BE2C (cell line): ENCODE measurements around the gene KIZ.
"Not testable (repeated sequence)": the region's sequence is repeated elsewhere in the genome, so short reads cannot be mapped to it uniquely, and the experiment has no call there.

Experiments used
- DNase-seq: peaks from one replicate; pipeline ENCODE4 v3.0.0-alpha.2; 2020
- H3K27me3 ChIP-seq: fragments of 250-450 bp; sonication (Bioruptor Pico); 2 replicates; pipeline ENCODE4 v1.5.1; 2020; ENCODE audit warnings: mild to moderate bottlenecking
- H3K36me3 ChIP-seq: fragments of 250-450 bp; sonication (Bioruptor Pico); 2 replicates; pipeline ENCODE4 v1.5.1; 2020; ENCODE audit warnings: mild to moderate bottlenecking
- H3K4me1 ChIP-seq: fragments of 250-450 bp; sonication (Bioruptor Pico); 2 replicates; pipeline ENCODE4 v1.5.1; 2020
- H3K4me3 ChIP-seq: 2 replicates; pipeline ENCODE4 v1.5.1; 2011; ENCODE audit warnings: low read depth, low read length
- H3K9me3 ChIP-seq: fragments of 250-450 bp; sonication (Bioruptor Pico); 2 replicates; pipeline ENCODE4 v1.5.1; 2020
- CTCF ChIP-seq: IDR thresholded peaks from 2 replicates; pipeline ENCODE4 v1.5.1; 2012; ENCODE audit warnings: mild to moderate bottlenecking, low read depth, low read length

The KIZ gene

DNA sequence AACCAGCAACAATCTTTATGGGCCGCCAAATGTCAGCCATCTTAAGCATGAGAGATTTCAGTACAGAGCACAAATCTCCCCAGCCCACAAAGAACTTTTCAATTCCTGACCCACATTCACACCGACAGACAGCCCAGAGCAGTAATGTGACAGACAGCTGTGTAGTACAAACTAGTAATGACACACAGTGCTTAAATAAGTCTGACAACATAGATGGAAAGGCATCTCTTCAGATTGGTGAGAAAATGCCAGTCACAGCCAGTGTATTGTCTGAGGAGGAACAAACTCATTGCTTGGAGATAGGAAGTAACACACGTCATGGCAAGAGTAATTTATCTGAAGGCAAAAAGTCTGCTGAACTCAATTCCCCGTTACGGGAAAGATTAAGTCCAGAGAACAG, 36.0 kb downstream of the KIZ start:
- TF ChIP-seq CTCF = no peak

GRCh38 chr20:21162631-21163030, 36.7 kb downstream of the KIZ start:
- H3K27me3 ChIP-seq = no peaks in the 10 kb centered on the region
- TF ChIP-seq CTCF = no peak
- H3K36me3 ChIP-seq = no peaks in the 10 kb centered on the region
- no peak overlapping the region for H3K4me3 ChIP-seq
- DNase-seq = no peak
- no peaks in the 10 kb centered on the region for H3K4me1 ChIP-seq
- no peaks in the 10 kb centered on the region for H3K9me3 ChIP-seq

More for the DNA sequence above, 36.0 kb downstream of the KIZ start:
- no peaks in the 10 kb centered on the region for H3K27me3 ChIP-seq
- H3K36me3 ChIP-seq = no peaks in the 10 kb centered on the region
- no peaks in the 10 kb centered on the region for H3K9me3 ChIP-seq
- H3K4me3 ChIP-seq = no peak overlapping the region
- no peak for DNase-seq
- no peaks in the 10 kb centered on the region for H3K4me1 ChIP-seq

DNA sequence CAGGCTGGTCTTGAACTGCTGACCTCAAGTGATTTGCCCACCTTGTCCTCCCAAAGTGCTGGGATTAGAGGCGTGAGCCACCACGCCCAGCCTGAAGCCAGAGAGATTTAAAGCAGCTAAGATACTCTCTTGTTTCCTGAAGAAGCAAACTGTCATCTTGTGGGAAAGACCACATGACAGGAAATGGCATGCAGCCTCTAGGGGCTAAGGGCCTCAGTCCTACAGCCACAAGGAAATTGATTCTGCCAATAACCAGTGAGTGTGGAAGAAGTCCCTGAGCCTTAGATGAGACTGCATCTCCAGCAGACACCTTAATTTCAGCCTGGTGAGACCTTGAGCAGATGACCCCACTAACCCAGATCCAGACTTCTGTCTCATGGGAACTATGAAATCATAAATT, 40.9 kb downstream of the KIZ start:
- no peaks in the 10 kb centered on the region for H3K4me1 ChIP-seq
- H3K4me3 ChIP-seq = no peak overlapping the region
- no peaks in the 10 kb centered on the region for H3K27me3 ChIP-seq
- TF ChIP-seq CTCF = no peak
- no peaks in the 10 kb centered on the region for H3K9me3 ChIP-seq
- peaks cover 2% of the 10 kb centered on the region; the same call in 1 of the 2 replicates for H3K36me3 ChIP-seq
- no peak for DNase-seq

GRCh38 chr20:21167261-21167660, 41.4 kb downstream of the KIZ start:
- DNase-seq = no peak
- no peaks in the 10 kb centered on the region for H3K27me3 ChIP-seq
- peaks cover 2% of the 10 kb centered on the region; the same call in 1 of the 2 replicates for H3K36me3 ChIP-seq
- no peaks in the 10 kb centered on the region for H3K9me3 ChIP-seq
- H3K4me3 ChIP-seq = no peak overlapping the region
- TF ChIP-seq CTCF = no peak
- H3K4me1 ChIP-seq = no peaks in the 10 kb centered on the region

DNA sequence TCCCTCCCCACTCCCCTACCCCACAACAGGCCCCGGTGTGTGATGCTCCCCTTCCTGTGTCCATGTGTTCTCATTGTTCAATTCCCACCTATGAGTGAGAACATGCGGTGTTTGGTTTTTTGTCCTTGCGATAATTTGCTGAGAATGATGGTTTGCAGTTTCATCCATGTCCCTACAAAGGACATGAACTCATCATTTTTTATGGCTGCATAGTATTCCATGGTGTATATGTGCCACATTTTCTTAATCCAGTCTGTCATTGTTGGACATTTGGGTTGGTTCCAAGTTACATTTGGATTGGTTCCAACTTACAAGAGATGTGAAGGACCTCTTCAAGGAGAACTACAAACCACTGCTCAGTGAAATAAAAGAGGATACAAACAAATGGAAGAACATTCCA, 42.2 kb downstream of the KIZ start:
- not testable (repeated sequence) for H3K27me3 ChIP-seq, H3K36me3 ChIP-seq, H3K4me3 ChIP-seq, H3K9me3 ChIP-seq, DNase-seq, H3K4me1 ChIP-seq

DNA sequence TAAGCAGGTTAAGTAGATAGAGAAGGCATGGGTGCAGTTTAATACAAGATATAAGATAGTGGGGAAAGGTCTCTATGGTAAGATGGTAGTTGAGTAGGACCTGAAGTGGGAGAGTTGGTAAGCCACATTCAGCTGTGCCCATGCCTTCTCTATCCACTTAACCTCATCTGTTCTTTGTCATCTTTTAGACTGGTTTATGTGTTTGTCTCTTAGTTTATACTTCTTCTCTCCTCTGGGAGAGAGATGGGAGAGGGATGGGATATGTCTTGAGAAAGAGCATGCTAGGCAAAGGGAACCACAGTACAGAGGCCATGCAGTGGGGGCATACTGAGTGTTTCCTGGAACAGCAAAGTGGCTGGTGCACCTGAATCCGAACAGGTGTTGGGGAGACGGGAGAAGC, 46.7 kb downstream of the KIZ start:
- Histone ChIP-seq H3K27me3 (no peaks in the 10 kb centered on the region), H3K9me3 (no peaks in the 10 kb centered on the region), H3K4me1 (no peaks in the 10 kb centered on the region), H3K36me3 (peaks cover 2% of the 10 kb centered on the region), H3K4me3 (no peak overlapping the region)
- no peak for DNase-seq
- TF ChIP-seq CTCF = no peak

- H3K27me3 ChIP-seq = no peaks in the 10 kb centered on the region
- H3K4me1 ChIP-seq = no peaks in the 10 kb centered on the region
- no peak for TF ChIP-seq CTCF
- H3K36me3 ChIP-seq = no peaks in the 10 kb centered on the region; the same call in 1 of the 2 replicates
- no peak for DNase-seq
- no peaks in the 10 kb centered on the region for H3K9me3 ChIP-seq
- no peak overlapping the region for H3K4me3 ChIP-seq
Observed at GRCh38 chr20:21173485-21173884, 47.6 kb downstream of the KIZ start.
